Measurements from ENCODE around the gene EIF2S1.

- no peak for TF ChIP-seq POLR2A (IDR thresholded peaks at IDR 0.05)
- TF ChIP-seq CTCF (IDR thresholded peaks at IDR 0.05), result no peak
Measured at GRCh38 chr14:67417633-67418032, 57.5 kb downstream of the EIF2S1 start.

Measured in Peyer's patch (tissue), 4 donors.